ENCODE measurements around the gene FFAR2. TPM values are rescaled to one million over a fixed set of nuclear protein-coding genes. Genes with fewer than 3 reads are reported as not detected.

FFAR2 gene
- total and polyA plus RNA-seq, 9 of the 15 experiments (the other 6 are each of a cell fraction or from before 2014, with no cell fraction given), result not detected

GRCh38 chr19:35404879-35405622 is 43.0 kb upstream of the FFAR2 start (continued):
- TF ChIP-seq, protein P1, sequence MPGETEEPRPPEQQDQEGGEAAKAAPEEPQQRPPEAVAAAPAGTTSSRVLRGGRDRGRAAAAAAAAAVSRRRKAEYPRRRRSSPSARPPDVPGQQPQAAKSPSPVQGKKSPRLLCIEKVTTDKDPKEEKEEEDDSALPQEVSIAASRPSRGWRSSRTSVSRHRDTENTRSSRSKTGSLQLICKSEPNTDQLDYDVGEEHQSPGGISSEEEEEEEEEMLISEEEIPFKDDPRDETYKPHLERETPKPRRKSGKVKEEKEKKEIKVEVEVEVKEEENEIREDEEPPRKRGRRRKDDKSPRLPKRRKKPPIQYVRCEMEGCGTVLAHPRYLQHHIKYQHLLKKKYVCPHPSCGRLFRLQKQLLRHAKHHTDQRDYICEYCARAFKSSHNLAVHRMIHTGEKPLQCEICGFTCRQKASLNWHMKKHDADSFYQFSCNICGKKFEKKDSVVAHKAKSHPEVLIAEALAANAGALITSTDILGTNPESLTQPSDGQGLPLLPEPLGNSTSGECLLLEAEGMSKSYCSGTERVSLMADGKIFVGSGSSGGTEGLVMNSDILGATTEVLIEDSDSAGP (CRISPR knock-in tag; IDR thresholded peaks at IDR 0.05), result no peak
- TF ChIP-seq, protein P2, sequence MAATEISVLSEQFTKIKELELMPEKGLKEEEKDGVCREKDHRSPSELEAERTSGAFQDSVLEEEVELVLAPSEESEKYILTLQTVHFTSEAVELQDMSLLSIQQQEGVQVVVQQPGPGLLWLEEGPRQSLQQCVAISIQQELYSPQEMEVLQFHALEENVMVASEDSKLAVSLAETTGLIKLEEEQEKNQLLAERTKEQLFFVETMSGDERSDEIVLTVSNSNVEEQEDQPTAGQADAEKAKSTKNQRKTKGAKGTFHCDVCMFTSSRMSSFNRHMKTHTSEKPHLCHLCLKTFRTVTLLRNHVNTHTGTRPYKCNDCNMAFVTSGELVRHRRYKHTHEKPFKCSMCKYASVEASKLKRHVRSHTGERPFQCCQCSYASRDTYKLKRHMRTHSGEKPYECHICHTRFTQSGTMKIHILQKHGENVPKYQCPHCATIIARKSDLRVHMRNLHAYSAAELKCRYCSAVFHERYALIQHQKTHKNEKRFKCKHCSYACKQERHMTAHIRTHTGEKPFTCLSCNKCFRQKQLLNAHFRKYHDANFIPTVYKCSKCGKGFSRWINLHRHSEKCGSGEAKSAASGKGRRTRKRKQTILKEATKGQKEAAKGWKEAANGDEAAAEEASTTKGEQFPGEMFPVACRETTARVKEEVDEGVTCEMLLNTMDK (IDR thresholded peaks at IDR 0.05; ENCODE audit: borderline replicate concordance, insufficient read depth, low read depth, low read length, poor library complexity, severe bottlenecking), result no peak
- TF ChIP-seq HIVEP1 (CRISPR knock-in tag; IDR thresholded peaks at IDR 0.05) (no peak), MXI1 (IDR thresholded peaks at IDR 0.05; ENCODE audit: low read depth, low read length) (no peak), RREB1 (CRISPR knock-in tag; IDR thresholded peaks at IDR 0.05) (no peak), ZHX1 (conservative IDR thresholded peaks at IDR 0.05; ENCODE audit: low read length) (no peak), ATF3 (IDR thresholded peaks at IDR 0.05) (peak; percentile 89), ATF3 (CRISPR knock-in tag; conservative IDR thresholded peaks at IDR 0.05) (no peak)
- TF ChIP-seq, protein P3, sequence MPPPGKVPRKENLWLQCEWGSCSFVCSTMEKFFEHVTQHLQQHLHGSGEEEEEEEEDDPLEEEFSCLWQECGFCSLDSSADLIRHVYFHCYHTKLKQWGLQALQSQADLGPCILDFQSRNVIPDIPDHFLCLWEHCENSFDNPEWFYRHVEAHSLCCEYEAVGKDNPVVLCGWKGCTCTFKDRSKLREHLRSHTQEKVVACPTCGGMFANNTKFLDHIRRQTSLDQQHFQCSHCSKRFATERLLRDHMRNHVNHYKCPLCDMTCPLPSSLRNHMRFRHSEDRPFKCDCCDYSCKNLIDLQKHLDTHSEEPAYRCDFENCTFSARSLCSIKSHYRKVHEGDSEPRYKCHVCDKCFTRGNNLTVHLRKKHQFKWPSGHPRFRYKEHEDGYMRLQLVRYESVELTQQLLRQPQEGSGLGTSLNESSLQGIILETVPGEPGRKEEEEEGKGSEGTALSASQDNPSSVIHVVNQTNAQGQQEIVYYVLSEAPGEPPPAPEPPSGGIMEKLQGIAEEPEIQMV (tag; conservative IDR thresholded peaks at IDR 0.05; ENCODE audit: low read depth), result no peak
